Sigmoid colon (tissue), 3 donors: ENCODE data around the gene NME4.

Experiments
- POLR2A ChIP-seq, 2 donors: fragments of 450-650 bp; IDR thresholded peaks; one replicate each; pipeline ENCODE4 v1.6.1; 2016; ENCODE audit warnings: antibody characterized with exemption in 2 of 2, mild to moderate bottlenecking in 2 of 2, moderate library complexity in 2 of 2
- TF ChIP-seq, protein P1 (sequence below), 4 experiments: fragments of 450-650 bp in 3 of 4; fragments of 200-600 bp in 1 of 4; IDR thresholded peaks; one replicate each; pipeline ENCODE4 v1.5.1; 2016 to 2019; ENCODE audit warnings: antibody characterized with exemption in 4 of 4, mild to moderate bottlenecking in 3 of 4, moderate library complexity in 2 of 4

DNA sequence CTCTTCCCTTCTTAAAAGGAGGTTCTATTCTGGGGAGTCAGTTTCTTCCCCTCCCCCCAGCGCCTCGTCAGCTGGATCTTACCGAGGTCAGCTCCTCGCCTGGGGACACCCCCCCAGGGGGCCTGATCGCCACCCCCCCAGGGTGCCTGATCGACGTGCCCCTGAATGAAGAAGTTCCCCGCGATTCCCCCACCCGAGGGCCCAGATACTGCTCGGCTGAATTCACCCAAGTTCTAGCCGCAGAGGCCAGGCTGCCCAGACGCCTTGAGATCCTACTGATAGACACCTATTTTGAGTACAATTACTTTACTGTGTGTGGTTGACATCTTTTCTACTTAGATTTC lies 29.9 kb downstream of the NME4 start:
- TF ChIP-seq POLR2A (IDR thresholded peaks at IDR 0.05) = no peak
- TF ChIP-seq, protein P1, sequence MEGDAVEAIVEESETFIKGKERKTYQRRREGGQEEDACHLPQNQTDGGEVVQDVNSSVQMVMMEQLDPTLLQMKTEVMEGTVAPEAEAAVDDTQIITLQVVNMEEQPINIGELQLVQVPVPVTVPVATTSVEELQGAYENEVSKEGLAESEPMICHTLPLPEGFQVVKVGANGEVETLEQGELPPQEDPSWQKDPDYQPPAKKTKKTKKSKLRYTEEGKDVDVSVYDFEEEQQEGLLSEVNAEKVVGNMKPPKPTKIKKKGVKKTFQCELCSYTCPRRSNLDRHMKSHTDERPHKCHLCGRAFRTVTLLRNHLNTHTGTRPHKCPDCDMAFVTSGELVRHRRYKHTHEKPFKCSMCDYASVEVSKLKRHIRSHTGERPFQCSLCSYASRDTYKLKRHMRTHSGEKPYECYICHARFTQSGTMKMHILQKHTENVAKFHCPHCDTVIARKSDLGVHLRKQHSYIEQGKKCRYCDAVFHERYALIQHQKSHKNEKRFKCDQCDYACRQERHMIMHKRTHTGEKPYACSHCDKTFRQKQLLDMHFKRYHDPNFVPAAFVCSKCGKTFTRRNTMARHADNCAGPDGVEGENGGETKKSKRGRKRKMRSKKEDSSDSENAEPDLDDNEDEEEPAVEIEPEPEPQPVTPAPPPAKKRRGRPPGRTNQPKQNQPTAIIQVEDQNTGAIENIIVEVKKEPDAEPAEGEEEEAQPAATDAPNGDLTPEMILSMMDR (IDR thresholded peaks at IDR 0.05) = no peak
